AG04449 (cell line): Measurements from ENCODE around the gene NUMA1.

Experiments used
- CTCF ChIA-PET: fragments of 350-600 bp; formaldehyde crosslinking; extraction: SDS; loops from one replicate; lab custom pipeline; 2021; ENCODE audit warnings: antibody characterized with exemption; lab: Yijun Ruan, JAX
- POLR2A ChIA-PET: fragments of 400-600, 350-600 bp; formaldehyde crosslinking; extraction: SDS; loops from one replicate; lab custom pipeline; 2020; ENCODE audit warnings: antibody characterized with exemption, inconsistent platforms; lab: Yijun Ruan, JAX
- DNase-seq: peaks from one replicate; pipeline ENCODE4 v3.0.0-alpha.2; 2010; ENCODE audit warnings: low read depth, low spot score
- H3K4me3 ChIP-seq: 2 replicates; pipeline ENCODE4 v1.5.1; 2011; ENCODE audit warnings: low read depth, mild to moderate bottlenecking, control low read depth, low read length
- TF ChIP-seq, protein P1 (sequence below): IDR thresholded peaks from one replicate; pipeline ENCODE4 v1.5.1; 2011; ENCODE audit warnings: mild to moderate bottlenecking, moderate library complexity, low read length, control low read depth, inconsistent platforms; ENCODE audit not compliant: insufficient read depth; ENCODE audit errors: missing control alignments

NUMA1 gene

DNA sequence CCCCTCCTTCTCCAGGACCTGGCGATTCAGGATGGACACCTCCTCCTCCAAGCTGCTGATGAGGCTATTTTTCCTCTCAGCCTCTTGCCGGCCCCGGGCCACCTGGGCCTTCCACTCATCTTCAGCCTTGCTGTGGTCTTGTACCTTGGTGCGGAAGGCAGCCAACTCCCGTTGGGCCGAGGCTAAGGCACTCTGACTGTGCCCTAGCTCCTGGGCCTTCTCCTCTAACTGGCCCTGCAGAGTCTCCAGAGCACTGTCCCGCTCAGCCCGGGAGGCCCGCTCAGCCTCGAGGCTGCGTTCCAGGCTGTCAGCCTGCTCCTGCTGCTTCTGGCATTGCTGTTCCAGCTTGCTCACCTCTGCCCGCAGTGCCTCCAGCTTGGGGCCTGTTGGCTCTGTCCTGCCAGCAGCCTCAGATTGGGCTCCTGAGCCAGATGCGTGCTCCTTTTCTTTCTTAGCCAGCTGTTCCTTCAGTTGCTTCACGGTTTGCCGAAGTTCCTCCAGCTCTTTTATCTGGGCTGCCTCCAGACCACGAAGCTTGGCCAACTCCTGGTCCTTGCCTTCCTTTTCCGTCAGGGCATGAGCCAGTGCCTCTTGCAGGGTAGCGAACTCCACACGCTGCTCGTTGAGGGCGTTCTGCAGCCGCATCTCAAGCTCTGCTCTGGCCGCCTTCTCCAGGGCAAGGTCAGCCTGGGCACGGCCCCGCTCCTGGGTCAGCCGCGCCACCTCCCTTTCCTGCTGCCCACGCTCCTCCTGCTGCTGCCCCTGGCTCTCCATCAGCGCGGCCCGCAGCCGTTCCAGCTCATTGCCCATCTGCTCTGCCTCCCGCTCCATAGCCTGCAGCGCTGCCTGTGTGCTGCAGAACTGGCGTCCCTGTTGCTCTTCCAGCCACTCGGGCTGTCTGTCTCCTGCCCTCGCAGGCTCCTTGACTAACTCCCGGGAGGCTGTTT, 66.3 kb downstream of the NUMA1 start:
- POLR2A ChIA-PET = no interaction called here
- TF ChIP-seq, protein P1, sequence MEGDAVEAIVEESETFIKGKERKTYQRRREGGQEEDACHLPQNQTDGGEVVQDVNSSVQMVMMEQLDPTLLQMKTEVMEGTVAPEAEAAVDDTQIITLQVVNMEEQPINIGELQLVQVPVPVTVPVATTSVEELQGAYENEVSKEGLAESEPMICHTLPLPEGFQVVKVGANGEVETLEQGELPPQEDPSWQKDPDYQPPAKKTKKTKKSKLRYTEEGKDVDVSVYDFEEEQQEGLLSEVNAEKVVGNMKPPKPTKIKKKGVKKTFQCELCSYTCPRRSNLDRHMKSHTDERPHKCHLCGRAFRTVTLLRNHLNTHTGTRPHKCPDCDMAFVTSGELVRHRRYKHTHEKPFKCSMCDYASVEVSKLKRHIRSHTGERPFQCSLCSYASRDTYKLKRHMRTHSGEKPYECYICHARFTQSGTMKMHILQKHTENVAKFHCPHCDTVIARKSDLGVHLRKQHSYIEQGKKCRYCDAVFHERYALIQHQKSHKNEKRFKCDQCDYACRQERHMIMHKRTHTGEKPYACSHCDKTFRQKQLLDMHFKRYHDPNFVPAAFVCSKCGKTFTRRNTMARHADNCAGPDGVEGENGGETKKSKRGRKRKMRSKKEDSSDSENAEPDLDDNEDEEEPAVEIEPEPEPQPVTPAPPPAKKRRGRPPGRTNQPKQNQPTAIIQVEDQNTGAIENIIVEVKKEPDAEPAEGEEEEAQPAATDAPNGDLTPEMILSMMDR = no peak
- CTCF ChIA-PET = interaction anchor here (1.2 to 23.7 kb wide), 11 partner anchors 9 to 418 kb away, joined by 3 to 540 read pairs (median 9); partner anchors contain the start of gene LAMTOR1
- no peak for DNase-seq
- H3K4me3 ChIP-seq = no peak overlapping the region

DNA sequence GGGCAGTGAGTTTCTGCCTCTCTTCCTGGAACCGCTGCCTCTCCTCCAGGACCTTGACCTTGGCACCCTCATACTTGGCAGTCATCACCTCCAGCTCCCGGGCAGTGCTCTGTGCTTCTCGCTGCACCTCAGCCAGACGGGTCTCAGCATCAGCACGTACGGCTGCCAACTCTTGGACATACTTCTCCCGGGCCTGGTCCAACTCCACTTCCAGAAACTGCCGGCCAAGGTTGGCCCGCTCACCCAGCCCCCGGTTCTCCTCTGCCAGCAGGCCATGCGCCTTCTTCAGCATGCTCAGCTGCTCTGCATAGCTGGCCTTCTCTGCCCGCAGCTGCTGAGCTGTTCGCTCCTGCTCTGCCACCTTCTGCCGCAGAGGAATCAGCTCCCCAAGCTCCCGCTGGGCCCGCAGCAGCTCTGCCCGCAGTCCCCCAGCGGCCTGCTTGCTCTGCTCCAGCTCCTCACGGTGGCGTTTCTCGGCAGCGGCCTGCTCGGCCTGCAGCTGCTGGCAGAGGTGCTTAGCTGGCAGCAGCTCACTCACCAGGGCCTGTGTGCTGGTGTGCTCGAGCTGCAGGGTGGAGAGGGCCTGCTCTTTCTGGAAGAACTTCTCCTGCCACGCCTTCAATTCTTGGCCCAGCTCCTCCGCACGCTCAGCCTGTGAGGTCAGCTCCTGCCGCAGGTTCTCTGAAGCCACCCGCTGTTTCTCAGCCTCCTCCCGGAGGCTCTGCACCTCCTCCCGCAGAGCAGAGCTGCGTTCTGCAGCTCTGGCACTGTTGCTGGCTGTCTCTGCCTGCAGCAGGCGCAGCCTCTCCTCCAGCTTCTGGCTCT, 67.2 kb downstream of the NUMA1 start:
- TF ChIP-seq, protein P1 = no peak
- ChIA-PET CTCF (interaction anchor here (1.2 to 23.7 kb wide), 10 partner anchors 8 to 419 kb away, joined by 3 to 540 read pairs (median 10); partner anchors contain the start of gene LAMTOR1), POLR2A (interaction anchor here (1.1 kb wide), 1 partner anchor 11 kb away, joined by 3 read pairs; no protein-coding TSS in a partner anchor)
- H3K4me3 ChIP-seq = no peak overlapping the region
- DNase-seq = no peak

DNA sequence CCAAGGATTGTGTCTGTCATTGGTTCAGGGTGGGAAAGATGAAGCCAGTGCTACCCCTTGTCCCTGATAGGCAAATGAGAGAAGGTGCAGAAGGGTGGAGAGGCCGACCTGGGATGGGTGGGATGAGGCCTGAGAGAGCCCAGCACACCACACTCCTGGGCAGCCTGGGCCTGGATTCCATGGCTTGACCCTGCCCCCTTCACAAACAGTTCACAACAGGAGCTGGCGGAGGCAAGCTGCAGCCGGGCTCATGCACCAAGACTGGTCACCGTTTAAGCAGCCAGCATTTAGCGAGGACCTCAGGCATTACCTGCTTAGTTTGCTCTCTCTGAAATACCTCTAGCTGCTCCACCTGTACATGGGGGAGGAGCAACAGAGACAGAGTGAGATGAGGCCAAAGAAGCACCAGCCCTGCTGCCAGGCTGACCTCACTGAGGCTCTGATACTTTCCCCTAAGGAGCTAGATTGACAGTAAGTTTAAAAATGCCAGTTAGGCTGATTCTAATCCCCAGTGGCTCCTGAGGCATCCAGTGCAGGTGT, 68.2 kb downstream of the NUMA1 start:
- POLR2A ChIA-PET = interaction anchor here (1.1 kb wide), 1 partner anchor 10 kb away, joined by 3 read pairs; no protein-coding TSS in a partner anchor
- no peak overlapping the region for H3K4me3 ChIP-seq
- TF ChIP-seq, protein P1 = no peak
- CTCF ChIA-PET = interaction anchor here (1.6 to 7.7 kb wide), 4 partner anchors 12 to 79 kb away, joined by 6 to 80 read pairs (median 33); no protein-coding TSS in a partner anchor
- no peak for DNase-seq

DNA sequence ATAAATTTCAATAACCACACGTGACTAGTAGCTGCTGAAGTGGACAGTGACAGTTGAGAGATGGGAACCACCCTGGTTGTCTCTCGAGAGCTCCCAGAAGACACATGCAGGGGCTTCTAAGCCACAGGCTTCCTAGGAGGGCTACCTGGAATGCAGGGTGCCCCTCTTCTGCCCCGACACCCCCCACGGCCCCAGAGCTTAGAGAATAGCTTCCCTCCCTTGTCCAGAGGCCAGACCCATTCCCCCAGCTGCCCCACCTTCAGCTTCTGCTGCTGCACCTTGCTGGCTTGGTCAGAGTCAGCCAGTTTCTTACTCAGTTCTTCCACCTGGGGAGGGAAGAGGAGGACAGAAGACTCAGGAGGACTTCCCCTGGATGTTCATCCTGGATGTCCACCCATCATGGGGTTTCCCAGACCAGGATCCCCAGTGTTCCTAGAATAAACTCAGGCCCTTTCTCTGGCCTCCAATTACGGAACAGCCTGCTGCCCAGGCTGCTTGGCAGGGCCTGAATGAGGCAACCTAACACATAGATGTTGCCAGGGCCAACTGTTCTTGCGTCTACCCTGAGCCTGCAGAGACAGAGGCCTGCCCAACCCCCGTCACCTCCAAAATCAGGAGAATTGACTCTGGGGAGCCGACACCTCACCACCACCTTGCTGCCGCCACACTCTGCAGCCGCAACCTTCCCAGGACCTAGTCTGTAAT, 69.7 kb downstream of the NUMA1 start:
- DNase-seq = no peak
- POLR2A ChIA-PET = interaction anchor here (1.2 kb wide), 1 partner anchor 23 kb away, joined by 3 read pairs; no protein-coding TSS in a partner anchor
- CTCF ChIA-PET = interaction anchor here (0.6 to 2.3 kb wide), 5 partner anchors 14 to 420 kb away, joined by 3 to 7 read pairs (median 3); no protein-coding TSS in a partner anchor
- no peak overlapping the region for H3K4me3 ChIP-seq
- TF ChIP-seq, protein P1 = no peak

DNA sequence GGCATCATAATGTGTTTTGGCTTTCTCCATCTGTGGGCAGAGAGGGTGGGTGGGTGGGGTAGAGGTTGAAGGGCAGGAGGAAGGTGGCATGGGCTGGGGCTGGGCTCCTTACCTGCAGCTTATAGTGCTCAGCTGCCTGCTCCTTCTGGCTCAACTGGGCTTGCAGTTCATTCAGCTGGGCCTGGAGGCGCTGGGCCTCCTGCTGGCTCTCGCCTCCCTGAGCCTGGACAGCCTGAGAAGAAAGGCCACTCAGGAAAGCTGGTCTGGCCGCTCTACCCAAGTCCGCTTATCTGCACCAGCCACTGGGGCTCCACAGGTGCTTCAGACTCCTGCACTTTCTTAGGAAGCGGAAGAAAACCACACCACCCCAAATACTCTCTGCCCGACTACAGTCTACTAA, 71.2 kb downstream of the NUMA1 start:
- POLR2A ChIA-PET = interaction anchor here (1.1 to 1.2 kb wide), 2 partner anchors 9 to 12 kb away, joined by 3 read pairs; no protein-coding TSS in a partner anchor
- TF ChIP-seq, protein P1 = no peak
- CTCF ChIA-PET = interaction anchor here (0.8 to 2.3 kb wide), 3 partner anchors 9 to 174 kb away, joined by 3 to 7 read pairs (median 4); no protein-coding TSS in a partner anchor
- DNase-seq = no peak
- no peak overlapping the region for H3K4me3 ChIP-seq
